ENCODE results near the gene PUM1.

Gene PUM1

GRCh38 chr1:30888391-30888790 is 177.1 kb downstream of the PUM1 start:
- no peak for DNase-seq

- no peak for DNase-seq
These were observed 177.8 kb downstream of the PUM1 start for GRCh38 chr1:30887485-30888315.

GRCh38 chr1:30886710-30887428 is 178.6 kb downstream of the PUM1 start:
- no peak for DNase-seq

GRCh38 chr1:30885570-30886522 is 179.7 kb downstream of the PUM1 start:
- no peak for DNase-seq

- DNase-seq = no peak
These were observed 180.8 kb downstream of the PUM1 start for GRCh38 chr1:30884723-30885122.

- DNase-seq = no peak
These were observed 181.9 kb downstream of the PUM1 start for GRCh38 chr1:30883389-30884172.

DNA sequence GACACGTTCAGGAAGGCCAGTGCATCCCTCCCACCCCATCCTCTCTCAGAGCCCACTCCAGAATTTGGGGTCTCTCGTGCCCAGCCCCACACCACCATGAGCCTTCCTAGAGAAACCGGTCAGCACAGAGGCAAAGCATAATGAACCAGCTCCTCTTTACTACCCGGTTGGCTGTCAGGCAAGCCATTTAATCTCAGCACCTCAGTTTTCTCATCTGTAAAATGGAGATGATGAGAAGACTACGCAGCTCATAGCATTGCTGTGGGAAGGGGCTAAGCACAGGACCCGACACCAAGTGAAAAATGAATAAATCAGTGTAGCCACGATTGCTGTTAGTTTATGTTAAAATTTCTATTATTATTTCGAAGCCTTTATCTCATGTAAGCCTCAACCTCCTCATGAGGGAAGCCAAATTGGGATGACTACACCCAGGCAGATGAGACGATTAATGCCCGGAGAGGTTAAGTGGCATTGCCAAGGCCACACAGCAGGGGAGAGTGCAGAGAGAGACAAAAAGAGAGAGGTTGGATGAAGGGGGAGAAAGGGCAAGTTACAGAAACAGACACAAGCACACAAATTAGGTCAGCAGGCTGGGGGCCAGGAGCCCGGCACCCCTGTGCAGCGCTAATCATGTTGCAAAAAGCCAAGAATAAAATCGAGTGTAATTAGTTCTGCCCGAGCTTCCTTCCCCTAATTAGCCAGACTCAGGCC is 182.7 kb downstream of the PUM1 start:
- DNase-seq = no peak

All from suppressor macrophage treated with lipopolysaccharide for 1 hour (primary cell).